HG02943 (cell line): Measurements from ENCODE around the gene PDE1A.

ENCODE experiments used
- ATAC-seq: cut with Tn5 transposase; IDR thresholded peaks from one replicate; pipeline ENCODE4 v1.9.1; 2021; ENCODE audit warnings: mild to moderate bottlenecking, low read depth, moderate library complexity; ENCODE audit not compliant: unreplicated experiment

Gene PDE1A

GRCh38 chr2:182224669-182225068 lies 202.2 kb downstream of the PDE1A start:
- ATAC-seq = no peak

- no peak for ATAC-seq
Observed at GRCh38 chr2:182220998-182221397, 205.8 kb downstream of the PDE1A start.

GRCh38 chr2:182220335-182220734 lies 206.5 kb downstream of the PDE1A start:
- ATAC-seq = no peak

GRCh38 chr2:182210669-182211068 lies 216.2 kb downstream of the PDE1A start:
- ATAC-seq = no peak

- no peak for ATAC-seq
Observed at GRCh38 chr2:182208421-182208820, 218.4 kb downstream of the PDE1A start.

- ATAC-seq = no peak
Observed at GRCh38 chr2:182207049-182207746, 219.6 kb downstream of the PDE1A start.

GRCh38 chr2:182197529-182197928 lies 229.3 kb downstream of the PDE1A start:
- no peak for ATAC-seq

GRCh38 chr2:182193291-182193690 lies 233.5 kb downstream of the PDE1A start:
- no peak for ATAC-seq

GRCh38 chr2:182191061-182191460 lies 235.8 kb downstream of the PDE1A start:
- no peak for ATAC-seq

- no peak for ATAC-seq
Observed at GRCh38 chr2:182187130-182187529, 239.7 kb downstream of the PDE1A start.

- ATAC-seq = no peak
Observed at GRCh38 chr2:182186132-182186735, 240.6 kb downstream of the PDE1A start.

GRCh38 chr2:182182436-182182835 lies 244.4 kb downstream of the PDE1A start:
- ATAC-seq = no peak

GRCh38 chr2:182181381-182181780 lies 245.5 kb downstream of the PDE1A start:
- ATAC-seq = no peak

GRCh38 chr2:182179176-182179575 lies 247.7 kb downstream of the PDE1A start:
- no peak for ATAC-seq

GRCh38 chr2:182173944-182174622 lies 252.8 kb downstream of the PDE1A start:
- peak; percentile 61 for ATAC-seq

- ATAC-seq = no peak
Observed at GRCh38 chr2:182170341-182170740, 256.5 kb downstream of the PDE1A start.

- ATAC-seq = no peak
Observed at GRCh38 chr2:182167882-182168281, 259.0 kb downstream of the PDE1A start.

- no peak for ATAC-seq
Observed at GRCh38 chr2:182166841-182167240, 260.0 kb downstream of the PDE1A start.

- ATAC-seq = no peak
Observed at GRCh38 chr2:182166406-182166805, 260.4 kb downstream of the PDE1A start.

- ATAC-seq = no peak
Observed at GRCh38 chr2:182165202-182165601, 261.6 kb downstream of the PDE1A start.

- ATAC-seq = no peak
Observed at GRCh38 chr2:182164686-182165085, 262.1 kb downstream of the PDE1A start.

- ATAC-seq = no peak
Observed at GRCh38 chr2:182163878-182164277, 263.0 kb downstream of the PDE1A start.
